ENCODE data around the gene SLC8B1. TPM values are rescaled to one million over a fixed set of nuclear protein-coding genes. Genes with fewer than 3 reads are reported as not detected.

SLC8B1 gene
- total and polyA plus RNA-seq, 2 donors (not counting 3 experiments of a cell fraction or from before 2014, with no cell fraction given) = 29.9 to 45.4 TPM

DNA sequence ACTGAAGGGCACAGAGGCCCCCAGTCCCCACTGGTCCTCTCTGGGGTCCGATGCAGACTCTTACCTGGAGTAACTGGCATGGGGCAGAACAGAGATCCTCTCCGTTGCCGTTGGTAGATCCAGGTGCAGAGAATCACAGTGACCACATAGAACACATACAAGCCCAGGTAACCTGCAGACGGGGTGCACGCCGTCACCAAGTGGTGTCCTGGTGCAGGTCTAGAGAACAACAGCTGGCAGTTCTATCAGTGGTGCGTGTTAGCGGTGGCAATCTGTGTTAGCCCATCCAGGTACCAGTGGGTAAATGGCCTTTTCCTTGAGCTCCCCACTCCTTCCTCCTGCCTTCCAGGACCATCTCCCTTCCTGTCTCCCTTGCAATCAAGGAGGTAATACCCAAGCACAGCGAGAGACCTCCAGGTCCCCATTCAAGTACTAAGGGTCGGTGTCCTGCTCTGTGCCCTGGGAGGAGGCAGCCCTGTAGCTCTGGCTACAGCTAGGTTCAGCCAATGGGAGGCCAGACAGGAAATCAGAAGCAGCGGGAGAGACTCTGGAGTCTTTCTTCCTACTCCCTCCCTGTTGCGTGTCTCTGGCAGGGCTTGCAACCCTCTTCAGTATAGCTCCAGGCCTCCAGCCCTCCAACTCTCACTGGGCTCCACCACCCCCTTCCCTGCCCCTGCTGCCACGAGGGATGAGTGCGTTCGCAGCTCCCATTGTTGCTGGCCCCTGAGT, 15.8 kb downstream of the SLC8B1 start:
- POLR2A ChIA-PET = interaction anchor here (0.6 kb wide), 1 partner anchor 102 kb away, joined by 3 read pairs; no protein-coding TSS in a partner anchor
- Histone ChIP-seq H4K20me1 (replicated peaks; ENCODE audit: control insufficient read depth, extremely low read depth, insufficient read depth, low read length) (no peaks in the 10 kb centered on the region), H3K27ac (ENCODE audit: insufficient read depth, low read depth, low read length) (no peak overlapping the region), H3K9me1 (replicated peaks; ENCODE audit: control insufficient read depth, extremely low read depth, insufficient read depth, low read length) (no peaks in the 10 kb centered on the region), H3K4me2 (ENCODE audit: insufficient read depth, low read length) (no peak overlapping the region), H3K36me3 (ENCODE audit: control insufficient read depth in 2 of 2, extremely low read depth in 1 of 2, insufficient read depth in 2 of 2, low read length in 2 of 2) (peaks cover 0 to 25% of the 10 kb centered on the region in 2 experiments), H3K27me3 (ENCODE audit: control insufficient read depth in 2 of 2, insufficient read depth in 2 of 2, low read length in 2 of 2) (no peaks in the 10 kb centered on the region), H2AFZ (ENCODE audit: low read depth, low read length) (no peak overlapping the region), H3K9ac (replicated peaks; ENCODE audit: extremely low read depth, insufficient read depth, low read length) (no peak overlapping the region), H3K4me1 (ENCODE audit: control insufficient read depth, extremely low read depth, insufficient read depth, low read length) (no peaks in the 10 kb centered on the region), H3K4me3 (replicated peaks in 1 of 3; ENCODE audit: insufficient read depth in 1 of 3, low read depth in 1 of 3, low read length in 3 of 3) (no peak overlapping the region), H3K79me2 (ENCODE audit: control insufficient read depth, insufficient read depth, low read length) (no peaks in the 10 kb centered on the region), H3K9me3 (replicated peaks; ENCODE audit: control insufficient read depth, insufficient read depth, low read length) (no peaks in the 10 kb centered on the region)
- DNase-seq (ENCODE audit: low read depth, low spot score) (no peak), FAIRE-seq (no peak)
- no TSS peak for BruUV-seq (replicated peaks)
- intact Hi-C loops (cut with micrococcal nuclease) = no loop called here
- no peak for TF ChIP-seq GATA2 (IDR thresholded peaks at IDR 0.05; ENCODE audit: insufficient read depth, insufficient read length, low read depth, low read length)
- no peak for TF ChIP-seq POLR2A (IDR thresholded peaks at IDR 0.05; ENCODE audit: low read depth, low read length)
- no peak for TF ChIP-seq POLR2AphosphoS5 (IDR thresholded peaks at IDR 0.05; ENCODE audit: insufficient read depth, low read depth, low read length)
- TF ChIP-seq, protein P1, sequence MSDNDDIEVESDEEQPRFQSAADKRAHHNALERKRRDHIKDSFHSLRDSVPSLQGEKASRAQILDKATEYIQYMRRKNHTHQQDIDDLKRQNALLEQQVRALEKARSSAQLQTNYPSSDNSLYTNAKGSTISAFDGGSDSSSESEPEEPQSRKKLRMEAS (IDR thresholded peaks at IDR 0.05; ENCODE audit: insufficient read depth, insufficient read length) = no peak
- TF ChIP-seq, protein P2, sequence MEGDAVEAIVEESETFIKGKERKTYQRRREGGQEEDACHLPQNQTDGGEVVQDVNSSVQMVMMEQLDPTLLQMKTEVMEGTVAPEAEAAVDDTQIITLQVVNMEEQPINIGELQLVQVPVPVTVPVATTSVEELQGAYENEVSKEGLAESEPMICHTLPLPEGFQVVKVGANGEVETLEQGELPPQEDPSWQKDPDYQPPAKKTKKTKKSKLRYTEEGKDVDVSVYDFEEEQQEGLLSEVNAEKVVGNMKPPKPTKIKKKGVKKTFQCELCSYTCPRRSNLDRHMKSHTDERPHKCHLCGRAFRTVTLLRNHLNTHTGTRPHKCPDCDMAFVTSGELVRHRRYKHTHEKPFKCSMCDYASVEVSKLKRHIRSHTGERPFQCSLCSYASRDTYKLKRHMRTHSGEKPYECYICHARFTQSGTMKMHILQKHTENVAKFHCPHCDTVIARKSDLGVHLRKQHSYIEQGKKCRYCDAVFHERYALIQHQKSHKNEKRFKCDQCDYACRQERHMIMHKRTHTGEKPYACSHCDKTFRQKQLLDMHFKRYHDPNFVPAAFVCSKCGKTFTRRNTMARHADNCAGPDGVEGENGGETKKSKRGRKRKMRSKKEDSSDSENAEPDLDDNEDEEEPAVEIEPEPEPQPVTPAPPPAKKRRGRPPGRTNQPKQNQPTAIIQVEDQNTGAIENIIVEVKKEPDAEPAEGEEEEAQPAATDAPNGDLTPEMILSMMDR (IDR thresholded peaks at IDR 0.05; ENCODE audit: extremely low read depth in 1 of 2, insufficient read depth in 1 of 2, low read depth in 1 of 2, low read length in 2 of 2) = no peak
- no peak for TF ChIP-seq MYC (IDR thresholded peaks at IDR 0.05; ENCODE audit: low read depth, low read length)
- TF ChIP-seq JUN (IDR thresholded peaks at IDR 0.05; ENCODE audit: borderline replicate concordance, insufficient read depth, insufficient read length, low read depth) = no peak
- TF ChIP-seq EZH2 (IDR thresholded peaks at IDR 0.05; ENCODE audit: borderline replicate concordance, low read depth, low read length, severe bottlenecking) = no peak
- no peak for TF ChIP-seq FOS (IDR thresholded peaks at IDR 0.05; ENCODE audit: borderline replicate concordance, insufficient read depth, low read length)
- CTCF ChIA-PET = interaction anchor here (0.6 to 1.4 kb wide), 2 partner anchors 8 to 107 kb away, joined by 3 read pairs; no protein-coding TSS in a partner anchor
- dilution Hi-C loops (cut with MboI; ENCODE audit: extremely low pct_ligation_motif_present, low sequenced_read_pairs) = no loop called here
